A673 (cell line): ENCODE data around the gene CACNA2D3. TPM values are rescaled to one million over a fixed set of nuclear protein-coding genes. Genes with fewer than 3 reads are reported as not detected.
A peak's percentile ranks its signal among the peaks of the same experiment; 100 is the strongest.

Experiments used
- BruUV-seq: library from RNA; stranded (reverse); fragments of 400-500 nt; replicated peaks from 2 replicates; lab custom pipeline; 2021; lab: Mats Ljungman, UMichigan
- CTCF ChIA-PET: fragments of 300-600 bp; sonication (Branson Sonifier 250); formaldehyde crosslinking; loops from one replicate; lab custom pipeline; 2022; ENCODE audit warnings: antibody characterized with exemption; lab: Charles Lee
- POLR2A ChIA-PET: fragments of 300-600 bp; sonication (Branson Sonifier 250); formaldehyde crosslinking; loops from one replicate; lab custom pipeline; 2022; ENCODE audit warnings: antibody characterized with exemption; ENCODE audit not compliant: low non-redundant PET; lab: Charles Lee
- DNase-seq: peaks from one replicate; pipeline ENCODE4 v3.0.0-alpha.2; 2015; ENCODE audit warnings: low spot score
- H3K27ac ChIP-seq: fragments of 200-600 bp; sonication (generic); 2 replicates; pipeline ENCODE4 v1.5.1; 2016; ENCODE audit warnings: mixed run types, low read depth, mild to moderate bottlenecking, mixed read lengths, antibody characterized with exemption, low read length; ENCODE audit not compliant: poor library complexity, severe bottlenecking
- H3K27me3 ChIP-seq: fragments of 200-600 bp; sonication (generic); replicated peaks from 2 replicates; pipeline ENCODE4 v1.6.1; 2017; ENCODE audit warnings: mixed run types, low read depth, mild to moderate bottlenecking, mixed read lengths, antibody characterized with exemption, low read length; ENCODE audit not compliant: insufficient read depth, poor library complexity
- H3K36me3 ChIP-seq: fragments of 200-600 bp; sonication (generic); 2 replicates; pipeline ENCODE4 v1.6.1; 2016; ENCODE audit warnings: mixed run types, mild to moderate bottlenecking, mixed read lengths, antibody characterized with exemption, low read length; ENCODE audit not compliant: insufficient read depth, poor library complexity, severe bottlenecking
- H3K4me1 ChIP-seq: fragments of 200-600 bp; sonication (generic); 2 replicates; pipeline ENCODE4 v1.6.1; 2017; ENCODE audit warnings: mixed run types, mild to moderate bottlenecking, mixed read lengths, antibody characterized with exemption, low read length; ENCODE audit not compliant: insufficient read depth, poor library complexity, severe bottlenecking
- H3K4me3 ChIP-seq: fragments of 200-600 bp; sonication (generic); 2 replicates; pipeline ENCODE4 v1.5.1; 2016; ENCODE audit warnings: low read depth, mixed run types, mild to moderate bottlenecking, mixed read lengths, low read length; ENCODE audit not compliant: poor library complexity, severe bottlenecking
- H3K9me3 ChIP-seq: fragments of 200-600 bp; sonication (generic); 2 replicates; pipeline ENCODE4 v1.6.1; 2016; ENCODE audit warnings: mixed run types, low read depth, mild to moderate bottlenecking, mixed read lengths, antibody characterized with exemption, low read length; ENCODE audit not compliant: poor library complexity, severe bottlenecking
- CTCF ChIP-seq: fragments of 300-800, 200-600 bp; sonication (generic); conservative IDR thresholded peaks from 2 replicates; pipeline ENCODE4 v1.5.1; 2017; ENCODE audit warnings: low read depth, mild to moderate bottlenecking, antibody characterized with exemption, low read length, moderate library complexity, mixed read lengths
- EZH2 ChIP-seq: fragments of 200-600 bp; sonication (generic); IDR thresholded peaks from 2 replicates; pipeline ENCODE4 v1.6.1; 2017; ENCODE audit warnings: borderline replicate concordance, low read depth, mild to moderate bottlenecking, mixed read lengths, antibody characterized with exemption, low read length; ENCODE audit not compliant: poor library complexity, severe bottlenecking
- intact Hi-C: fragments of 100-400 bp; cut with micrococcal nuclease; formaldehyde crosslinking; loops from one replicate; pipeline ENCODE4 v1.10.0; 2022; ENCODE audit not compliant: unreplicated experiment
- total RNA-seq: library from RNA; stranded (reverse); gene quantifications from 2 replicates; pipeline ENCODE4 v1.2.3, GENCODE V29; 2021

The CACNA2D3 gene
- total RNA-seq, 1 experiment from 2014 or later = not detected

DNA sequence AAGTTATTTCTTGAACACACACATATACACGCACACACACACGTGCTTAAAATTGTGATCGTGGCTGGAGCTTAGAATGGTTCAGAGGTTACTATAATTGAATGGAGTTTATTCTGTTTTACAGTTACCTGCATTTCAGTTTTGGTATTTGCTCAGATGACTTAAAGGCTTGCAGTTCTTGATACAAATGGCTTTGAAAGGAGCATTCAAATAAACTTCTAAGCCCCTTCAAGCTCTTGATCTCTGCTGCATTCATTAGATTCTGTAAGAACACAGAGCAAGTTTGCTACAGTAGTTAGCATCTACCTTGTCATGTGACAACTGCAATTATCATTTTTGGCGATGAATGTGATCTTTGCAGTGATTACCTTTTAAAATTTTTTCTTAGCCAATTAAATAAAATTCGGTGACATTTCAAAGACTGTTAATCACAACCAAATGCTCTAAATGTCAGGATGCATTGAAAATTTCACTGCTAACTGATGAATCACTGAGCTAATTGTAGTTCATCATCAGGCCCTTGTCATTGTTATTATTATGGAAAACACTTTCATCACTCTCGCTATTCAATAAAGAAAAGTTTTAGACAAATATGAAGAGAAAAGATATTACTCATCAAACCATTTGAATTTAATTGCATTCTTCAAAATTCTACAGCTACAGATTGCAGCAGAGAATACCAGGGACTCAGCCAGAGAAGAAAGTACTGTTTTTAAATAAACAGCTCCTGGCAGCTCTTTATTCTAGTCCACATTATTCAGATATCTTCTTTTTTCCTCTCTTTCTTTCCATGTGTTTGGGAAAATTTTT, 509.4 kb downstream of the CACNA2D3 start:
- CTCF ChIA-PET = no interaction called here
- no peak for TF ChIP-seq CTCF
- no peak for TF ChIP-seq EZH2
- H3K27ac ChIP-seq = no peak overlapping the region
- BruUV-seq = no TSS peak
- no peaks in the 10 kb centered on the region for H3K36me3 ChIP-seq
- no peaks in the 10 kb centered on the region for H3K9me3 ChIP-seq
- POLR2A ChIA-PET = no interaction called here
- DNase-seq = peak; percentile 4
- intact Hi-C loops = no loop called here
- no peak overlapping the region for H3K4me3 ChIP-seq
- H3K27me3 ChIP-seq = no peaks in the 10 kb centered on the region
- no peaks in the 10 kb centered on the region for H3K4me1 ChIP-seq

GRCh38 chr3:54632326-54632665, 509.9 kb downstream of the CACNA2D3 start:
- CTCF ChIA-PET = no interaction called here
- H3K27me3 ChIP-seq = no peaks in the 10 kb centered on the region
- BruUV-seq = no TSS peak
- intact Hi-C loops = no loop called here
- POLR2A ChIA-PET = no interaction called here
- H3K9me3 ChIP-seq = no peaks in the 10 kb centered on the region
- no peak for DNase-seq
- H3K4me1 ChIP-seq = no peaks in the 10 kb centered on the region
- TF ChIP-seq CTCF (no peak), EZH2 (no peak)
- no peaks in the 10 kb centered on the region for H3K36me3 ChIP-seq
- H3K4me3 ChIP-seq = no peak overlapping the region
- no peak overlapping the region for H3K27ac ChIP-seq

GRCh38 chr3:54632834-54633233, 510.5 kb downstream of the CACNA2D3 start:
- POLR2A ChIA-PET = no interaction called here
- no TSS peak for BruUV-seq
- Histone ChIP-seq H3K27ac (no peak overlapping the region), H3K9me3 (no peaks in the 10 kb centered on the region), H3K4me1 (no peaks in the 10 kb centered on the region), H3K27me3 (no peaks in the 10 kb centered on the region), H3K36me3 (no peaks in the 10 kb centered on the region), H3K4me3 (no peak overlapping the region)
- CTCF ChIA-PET = no interaction called here
- no peak for TF ChIP-seq EZH2
- no peak for TF ChIP-seq CTCF
- intact Hi-C loops = no loop called here
- no peak for DNase-seq
